Astrocyte of the cerebellum (primary cell): ENCODE results near the gene TBC1D9.

Source experiments
- DNase-seq: peaks from one replicate; pipeline ENCODE4 v3.0.0-alpha.2; 2011; ENCODE audit warnings: low read depth
- H3K4me3 ChIP-seq: 2 replicates; pipeline ENCODE4 v1.5.1; 2011; ENCODE audit warnings: mild to moderate bottlenecking, low read depth, low read length, moderate library complexity
- CTCF ChIP-seq: IDR thresholded peaks from 2 replicates; pipeline ENCODE4 v1.5.1; 2012; ENCODE audit warnings: low read length, low read depth, moderate library complexity, mild to moderate bottlenecking; ENCODE audit errors: missing control alignments
- in situ Hi-C: cut with HindIII; loops from 2 replicates; pipeline ENCODE4 v1.10.0; 2017; ENCODE audit warnings: low sequenced_read_pairs

The TBC1D9 gene

GRCh38 chr4:140635606-140636005 is 120.6 kb downstream of the TBC1D9 start:
- in situ Hi-C loops, result no loop called here
- DNase-seq, result no peak
- H3K4me3 ChIP-seq, result no peak overlapping the region
- TF ChIP-seq CTCF, result no peak

GRCh38 chr4:140633951-140634350 is 122.2 kb downstream of the TBC1D9 start:
- no peak for DNase-seq
- no peak for TF ChIP-seq CTCF
- in situ Hi-C loops, result no loop called here

GRCh38 chr4:140633124-140633523 is 123.1 kb downstream of the TBC1D9 start:
- H3K4me3 ChIP-seq, result no peak overlapping the region
- TF ChIP-seq CTCF, result no peak
- in situ Hi-C loops, result no loop called here
- DNase-seq, result no peak

More at GRCh38 chr4:140633951-140634350, 122.2 kb downstream of the TBC1D9 start:
- no peak overlapping the region for H3K4me3 ChIP-seq

GRCh38 chr4:140630246-140630645 is 125.9 kb downstream of the TBC1D9 start:
- no peak overlapping the region for H3K4me3 ChIP-seq
- DNase-seq, result no peak
- TF ChIP-seq CTCF, result no peak
- in situ Hi-C loops, result no loop called here

GRCh38 chr4:140628016-140628415 is 128.2 kb downstream of the TBC1D9 start:
- no peak for TF ChIP-seq CTCF
- DNase-seq, result no peak
- no peak overlapping the region for H3K4me3 ChIP-seq
- in situ Hi-C loops, result no loop called here

- TF ChIP-seq CTCF, result no peak
- in situ Hi-C loops, result no loop called here
- no peak for DNase-seq
These were observed 129.4 kb downstream of the TBC1D9 start for GRCh38 chr4:140626661-140627376.

More at GRCh38 chr4:140626661-140627376, 129.4 kb downstream of the TBC1D9 start:
- H3K4me3 ChIP-seq, result no peak overlapping the region
